ENCODE results near the gene GRK5. TPM values are rescaled to one million over a fixed set of nuclear protein-coding genes. Genes with fewer than 3 reads are reported as not detected.

Gene GRK5
- total RNA-seq, 1 donor from 2014 or later = 4.3 TPM

DNA sequence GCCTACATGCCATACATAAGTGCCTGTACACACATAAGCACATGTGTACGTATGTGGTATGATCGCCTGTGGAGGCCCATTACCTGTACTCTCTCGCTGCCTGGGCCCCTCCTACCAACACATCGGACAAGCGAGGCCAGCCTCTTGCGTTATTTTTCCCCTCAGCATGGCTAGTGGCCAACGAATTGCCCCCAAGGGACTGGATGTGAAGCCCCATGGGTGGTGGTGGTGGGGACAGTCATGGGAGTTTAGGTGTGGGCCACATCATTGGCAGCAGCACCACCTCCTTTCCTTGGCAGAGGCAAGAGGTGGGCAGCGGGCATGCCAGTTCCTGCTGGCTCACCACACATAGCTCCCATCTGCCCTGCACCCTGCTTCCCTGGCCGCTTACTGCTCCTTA is 10.0 kb downstream of the GRK5 start:
- peaks cover 17% of the 10 kb centered on the region for H3K4me1 ChIP-seq
- H4K20me1 ChIP-seq (ENCODE audit: low read depth) = no peaks in the 10 kb centered on the region
- H2AFZ ChIP-seq (replicated peaks) = no peak overlapping the region
- H3K36me3 ChIP-seq = no peaks in the 10 kb centered on the region
- Mint-ChIP-seq H3K27me3 (ENCODE audit: insufficient read depth, low read depth) (no peaks in the 10 kb centered on the region), H3K9me3 (no peaks in the 10 kb centered on the region), H3K36me3 (peaks cover 3% of the 10 kb centered on the region), H3K27ac (no peak overlapping the region), H3K4me3 (no peak overlapping the region), H3K4me1 (peaks cover 26% of the 10 kb centered on the region)
- no peak overlapping the region for H3K4me3 ChIP-seq
- H3K9ac ChIP-seq = no peak overlapping the region
- no peaks in the 10 kb centered on the region for H3F3A ChIP-seq (ENCODE audit: low read depth)
- no peaks in the 10 kb centered on the region for H3K9me3 ChIP-seq (ENCODE audit: low read depth)
- TF ChIP-seq EZH2phosphoT487 (IDR thresholded peaks at IDR 0.05) (no peak), EZH2 (IDR thresholded peaks at IDR 0.05) (no peak)
- TF ChIP-seq, protein P1, sequence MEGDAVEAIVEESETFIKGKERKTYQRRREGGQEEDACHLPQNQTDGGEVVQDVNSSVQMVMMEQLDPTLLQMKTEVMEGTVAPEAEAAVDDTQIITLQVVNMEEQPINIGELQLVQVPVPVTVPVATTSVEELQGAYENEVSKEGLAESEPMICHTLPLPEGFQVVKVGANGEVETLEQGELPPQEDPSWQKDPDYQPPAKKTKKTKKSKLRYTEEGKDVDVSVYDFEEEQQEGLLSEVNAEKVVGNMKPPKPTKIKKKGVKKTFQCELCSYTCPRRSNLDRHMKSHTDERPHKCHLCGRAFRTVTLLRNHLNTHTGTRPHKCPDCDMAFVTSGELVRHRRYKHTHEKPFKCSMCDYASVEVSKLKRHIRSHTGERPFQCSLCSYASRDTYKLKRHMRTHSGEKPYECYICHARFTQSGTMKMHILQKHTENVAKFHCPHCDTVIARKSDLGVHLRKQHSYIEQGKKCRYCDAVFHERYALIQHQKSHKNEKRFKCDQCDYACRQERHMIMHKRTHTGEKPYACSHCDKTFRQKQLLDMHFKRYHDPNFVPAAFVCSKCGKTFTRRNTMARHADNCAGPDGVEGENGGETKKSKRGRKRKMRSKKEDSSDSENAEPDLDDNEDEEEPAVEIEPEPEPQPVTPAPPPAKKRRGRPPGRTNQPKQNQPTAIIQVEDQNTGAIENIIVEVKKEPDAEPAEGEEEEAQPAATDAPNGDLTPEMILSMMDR (IDR thresholded peaks at IDR 0.05) = no peak
- no peaks in the 10 kb centered on the region for H3K79me2 ChIP-seq (ENCODE audit: low read depth)
- no peak overlapping the region for H3K27ac ChIP-seq
- no peak overlapping the region for H3K4me2 ChIP-seq
- H3K27me3 ChIP-seq = no peaks in the 10 kb centered on the region
- DNase-seq (ENCODE audit: low spot score) = no peak

DNA sequence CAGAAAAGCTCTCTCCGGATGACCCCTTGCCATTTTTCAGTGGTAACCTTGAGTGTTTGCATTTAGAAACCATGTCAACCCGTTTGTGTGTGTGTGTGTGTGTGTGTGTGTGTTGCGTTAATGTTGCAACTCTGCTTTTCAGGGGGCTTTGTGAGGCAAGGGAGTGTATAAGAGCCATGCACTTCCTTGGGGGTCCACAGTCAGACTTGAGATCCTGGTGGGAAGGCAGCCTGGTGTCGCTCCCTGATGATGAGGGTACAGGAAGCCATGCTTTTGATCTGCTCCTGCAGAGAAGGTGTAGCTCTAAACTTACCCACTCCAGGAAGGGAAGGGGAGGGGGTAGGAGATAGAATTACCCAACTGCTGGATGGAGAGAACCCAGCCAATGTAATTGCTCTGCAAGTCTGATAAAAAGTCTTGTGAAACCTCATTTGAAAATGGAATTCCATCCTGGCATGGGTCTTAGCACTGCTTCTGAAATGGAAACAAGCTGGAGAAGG is 10.7 kb downstream of the GRK5 start:
- no peak overlapping the region for H3K27ac Mint-ChIP-seq
- no peak overlapping the region for H2AFZ ChIP-seq (replicated peaks)
- H3K4me2 ChIP-seq = no peak overlapping the region
- no peak overlapping the region for H3K9ac ChIP-seq
- no peaks in the 10 kb centered on the region for H3K79me2 ChIP-seq (ENCODE audit: low read depth)
- H3K27ac ChIP-seq = no peak overlapping the region
- H3K4me3 ChIP-seq = no peak overlapping the region
- H4K20me1 ChIP-seq (ENCODE audit: low read depth) = no peaks in the 10 kb centered on the region
- H3K36me3 Mint-ChIP-seq = peaks cover 3% of the 10 kb centered on the region
- TF ChIP-seq, protein P1 (IDR thresholded peaks at IDR 0.05) = no peak
- TF ChIP-seq EZH2phosphoT487 (IDR thresholded peaks at IDR 0.05) = no peak
- no peak for DNase-seq (ENCODE audit: low spot score)
- H3K27me3 Mint-ChIP-seq (ENCODE audit: insufficient read depth, low read depth) = no peaks in the 10 kb centered on the region
- peaks cover 27% of the 10 kb centered on the region for H3K4me1 Mint-ChIP-seq
- no peaks in the 10 kb centered on the region for H3K36me3 ChIP-seq
- H3K4me1 ChIP-seq = peaks cover 23% of the 10 kb centered on the region
- no peaks in the 10 kb centered on the region for H3F3A ChIP-seq (ENCODE audit: low read depth)
- no peaks in the 10 kb centered on the region for H3K27me3 ChIP-seq
- no peak overlapping the region for H3K4me3 Mint-ChIP-seq
- H3K9me3 ChIP-seq (ENCODE audit: low read depth) = no peaks in the 10 kb centered on the region
- H3K9me3 Mint-ChIP-seq = no peaks in the 10 kb centered on the region

GRCh38 chr10:119219871-119220270 is 12.5 kb downstream of the GRK5 start:
- TF ChIP-seq, protein P1 (IDR thresholded peaks at IDR 0.05) = no peak
- TF ChIP-seq EZH2phosphoT487 (IDR thresholded peaks at IDR 0.05) (no peak), EZH2 (IDR thresholded peaks at IDR 0.05) (no peak)
- no peak overlapping the region for H3K4me3 ChIP-seq
- Mint-ChIP-seq H3K4me3 (no peak overlapping the region), H3K4me1 (peaks cover 29% of the 10 kb centered on the region), H3K27me3 (ENCODE audit: insufficient read depth, low read depth) (no peaks in the 10 kb centered on the region), H3K36me3 (peaks cover 1% of the 10 kb centered on the region), H3K9me3 (no peaks in the 10 kb centered on the region), H3K27ac (no peak overlapping the region)
- H3F3A ChIP-seq (ENCODE audit: low read depth) = no peaks in the 10 kb centered on the region
- no peaks in the 10 kb centered on the region for H3K36me3 ChIP-seq
- H3K4me2 ChIP-seq = no peak overlapping the region
- H3K79me2 ChIP-seq (ENCODE audit: low read depth) = no peaks in the 10 kb centered on the region
- H3K27ac ChIP-seq = no peak overlapping the region
- no peak overlapping the region for H3K9ac ChIP-seq
- no peak for DNase-seq (ENCODE audit: low spot score)
- no peak overlapping the region for H2AFZ ChIP-seq (replicated peaks)
- no peaks in the 10 kb centered on the region for H4K20me1 ChIP-seq (ENCODE audit: low read depth)
- no peaks in the 10 kb centered on the region for H3K27me3 ChIP-seq
- no peaks in the 10 kb centered on the region for H3K9me3 ChIP-seq (ENCODE audit: low read depth)
- H3K4me1 ChIP-seq = peaks cover 28% of the 10 kb centered on the region
